AG20443 (cell line): ENCODE data around the gene MALAT1.
"Not testable (repeated sequence)": the region's sequence is repeated elsewhere in the genome, so short reads cannot be mapped to it uniquely, and the experiment has no call there.

Experiments used
- DNase-seq: peaks from one replicate; pipeline ENCODE4 v3.0.0; 2012; ENCODE audit warnings: low spot score, mixed read lengths

The MALAT1 gene

DNA sequence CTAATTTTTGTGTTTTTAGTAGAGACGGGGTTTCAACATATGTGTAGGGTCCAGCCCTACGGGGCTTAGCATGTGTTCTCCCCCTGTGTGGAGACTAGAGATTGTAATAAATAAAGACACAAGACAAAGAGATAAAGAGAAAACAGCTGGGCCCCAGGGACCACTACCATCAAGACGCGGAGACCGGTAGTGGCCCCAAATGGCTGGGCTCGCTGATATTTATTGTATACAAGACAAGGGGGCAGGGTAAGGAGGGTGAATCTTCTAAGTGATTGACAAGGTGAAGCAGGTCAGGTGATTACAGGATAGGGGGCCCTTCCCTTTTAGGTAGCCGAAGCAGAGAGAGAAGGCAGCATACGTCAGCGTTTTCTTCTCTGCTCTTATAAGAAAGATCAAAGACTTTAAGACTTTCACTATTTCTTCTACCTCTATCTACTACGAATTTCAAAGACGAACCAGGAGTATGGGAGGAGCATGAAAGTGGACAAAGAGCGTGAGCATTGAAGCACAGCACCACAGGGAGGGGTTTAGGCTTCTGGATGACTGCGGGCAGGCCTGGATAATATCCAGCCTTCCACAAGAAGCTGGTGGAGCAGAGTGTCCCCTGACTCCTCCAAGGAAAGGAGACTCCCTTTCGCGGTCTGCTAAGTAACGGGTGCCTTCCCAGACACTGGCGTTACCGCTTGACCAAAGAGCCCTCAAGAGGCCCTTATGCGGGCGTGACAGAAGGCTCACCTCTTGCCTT, 23.1 kb downstream of the MALAT1 start:
- not testable (repeated sequence) for DNase-seq

GRCh38 chr11:65522718-65523630, 24.1 kb downstream of the MALAT1 start:
- not testable (repeated sequence) for DNase-seq

DNA sequence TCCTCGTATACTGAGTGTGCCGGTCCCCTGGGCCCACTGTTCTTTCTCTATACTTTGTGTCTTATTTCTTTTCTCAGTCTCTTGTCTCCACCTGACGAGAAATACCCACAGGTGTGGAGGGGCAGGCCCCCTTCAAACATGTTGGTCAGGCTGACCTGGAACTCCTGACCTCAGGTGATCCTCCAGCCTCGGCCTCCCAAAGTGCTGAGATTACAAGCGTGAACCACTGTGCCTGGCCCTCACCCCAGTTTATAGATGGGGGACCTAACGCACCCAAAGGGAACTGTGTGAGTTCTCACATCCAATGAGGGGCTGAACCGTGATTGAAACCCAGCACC, 24.8 kb downstream of the MALAT1 start:
- DNase-seq: not testable (repeated sequence)

GRCh38 chr11:65524014-65524740, 25.3 kb downstream of the MALAT1 start:
- DNase-seq: no peak

DNA sequence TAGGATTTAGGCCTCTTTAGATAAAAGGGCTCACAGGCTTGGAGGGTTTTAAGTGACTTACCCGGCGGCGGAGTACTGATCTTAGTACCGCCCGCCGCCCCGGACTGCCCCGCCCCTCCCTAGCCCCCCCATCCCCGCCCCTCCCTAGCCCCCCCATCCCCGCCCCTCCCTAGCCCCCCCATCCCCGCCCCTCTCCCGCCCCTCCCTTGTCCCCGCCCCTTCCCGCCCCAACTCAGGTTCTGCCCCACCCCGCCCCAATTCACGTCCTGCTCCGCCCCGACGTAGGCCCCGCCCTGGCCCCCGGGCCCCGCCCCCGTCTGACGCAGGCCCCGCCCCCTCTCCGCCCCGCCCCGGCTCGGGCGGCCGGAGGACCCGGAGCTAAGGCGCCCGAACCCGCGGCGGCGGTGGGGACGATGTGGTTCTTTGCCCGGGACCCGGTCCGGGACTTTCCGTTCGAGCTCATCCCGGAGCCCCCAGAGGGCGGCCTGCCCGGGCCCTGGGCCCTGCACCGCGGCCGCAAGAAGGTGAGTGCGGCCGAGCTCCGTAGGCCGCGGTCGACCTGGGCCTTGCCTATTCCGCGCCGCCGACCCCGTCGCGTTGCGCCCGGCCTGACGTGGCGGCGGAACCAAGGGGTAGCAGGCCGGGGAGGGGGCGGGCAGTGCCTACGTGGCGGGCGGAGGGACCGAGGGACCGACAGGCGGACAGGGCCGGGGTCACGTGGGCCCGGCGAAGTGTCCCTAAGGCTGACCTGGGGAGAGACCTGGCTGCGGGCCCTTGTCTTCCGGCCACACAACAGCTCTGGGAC, 26.1 kb downstream of the MALAT1 start, which contains the start of gene SCYL1:
Gene SCYL1 (plus strand): TSS at position 343 of the 805 bp plus-strand sequence. CDS start 71 bp downstream, at position 414.
- peak; percentile 96 for DNase-seq

DNA sequence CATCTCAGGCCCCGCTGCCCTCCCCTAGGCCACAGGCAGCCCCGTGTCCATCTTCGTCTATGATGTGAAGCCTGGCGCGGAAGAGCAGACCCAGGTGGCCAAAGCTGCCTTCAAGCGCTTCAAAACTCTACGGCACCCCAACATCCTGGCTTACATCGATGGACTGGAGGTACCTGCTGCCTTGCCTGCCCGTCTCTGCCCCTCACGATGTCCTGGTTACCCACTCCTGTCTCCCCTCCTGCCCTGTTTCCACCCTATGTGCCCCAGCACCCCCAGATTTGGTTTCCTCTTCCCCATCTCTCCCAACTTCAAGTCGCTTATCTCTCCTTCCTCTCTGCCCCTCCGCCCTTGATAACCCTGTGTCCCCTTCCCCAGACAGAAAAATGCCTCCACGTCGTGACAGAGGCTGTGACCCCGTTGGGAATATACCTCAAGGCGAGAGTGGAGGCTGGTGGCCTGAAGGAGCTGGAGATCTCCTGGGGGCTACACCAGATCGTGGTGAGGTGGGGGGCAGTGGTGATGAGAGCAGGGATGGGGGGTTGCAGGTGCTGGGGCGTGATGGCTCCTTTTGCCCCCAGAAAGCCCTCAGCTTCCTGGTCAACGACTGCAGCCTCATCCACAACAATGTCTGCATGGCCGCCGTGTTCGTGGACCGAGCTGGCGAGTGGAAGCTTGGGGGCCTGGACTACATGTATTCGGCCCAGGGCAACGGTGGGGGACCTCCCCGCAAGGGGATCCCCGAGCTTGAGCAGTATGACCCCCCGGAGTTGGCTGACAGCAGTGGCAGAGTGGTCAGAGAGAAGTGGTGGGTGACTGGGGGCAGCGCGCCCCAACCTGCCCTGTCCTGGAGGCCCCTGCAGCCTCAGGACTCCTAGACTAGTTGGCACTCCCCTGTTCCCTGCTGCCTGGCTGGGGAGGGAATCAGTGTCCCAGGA, 27.0 kb downstream of the MALAT1 start:
- no peak for DNase-seq

- no peak for DNase-seq
Measured at GRCh38 chr11:65526744-65527143, 27.9 kb downstream of the MALAT1 start.

- DNase-seq: no peak
Measured at GRCh38 chr11:65528819-65529350, 30.0 kb downstream of the MALAT1 start.

DNA sequence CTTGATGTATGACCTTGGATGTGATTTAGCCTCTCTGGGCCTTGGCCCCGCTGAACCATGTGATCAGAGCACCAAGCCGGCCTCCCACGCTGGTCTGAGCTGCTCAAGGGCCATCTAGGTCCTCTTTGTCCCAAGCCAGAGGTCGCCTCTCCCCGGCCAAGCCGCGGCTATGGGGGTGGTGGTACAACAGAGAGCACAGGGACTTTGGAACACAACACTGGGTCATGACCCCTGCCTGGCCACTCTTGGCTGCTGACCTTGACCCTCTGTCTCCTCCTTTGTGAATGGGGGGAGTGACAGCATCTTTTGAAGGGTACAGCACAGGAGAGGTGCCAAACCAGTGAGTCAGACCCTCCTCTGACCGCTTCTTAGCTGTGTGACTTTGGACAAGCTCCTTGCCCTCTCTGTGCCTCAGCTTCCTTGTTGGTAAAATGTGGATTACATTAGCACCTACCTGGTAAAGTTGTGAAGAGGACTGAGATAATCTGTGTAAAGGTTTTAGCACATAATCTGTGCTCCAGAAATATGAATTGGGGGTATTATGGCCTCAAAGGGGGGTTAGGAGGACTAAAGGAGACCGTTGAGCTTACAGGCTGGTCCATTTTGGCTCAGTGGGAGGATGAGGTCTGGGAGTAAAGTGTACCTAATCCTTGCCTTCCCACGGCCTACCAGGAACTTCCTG, 30.8 kb downstream of the MALAT1 start:
- no peak for DNase-seq

GRCh38 chr11:65530157-65530496, 31.3 kb downstream of the MALAT1 start:
- no peak for DNase-seq

GRCh38 chr11:65532388-65533064, 33.7 kb downstream of the MALAT1 start:
- DNase-seq: no peak

DNA sequence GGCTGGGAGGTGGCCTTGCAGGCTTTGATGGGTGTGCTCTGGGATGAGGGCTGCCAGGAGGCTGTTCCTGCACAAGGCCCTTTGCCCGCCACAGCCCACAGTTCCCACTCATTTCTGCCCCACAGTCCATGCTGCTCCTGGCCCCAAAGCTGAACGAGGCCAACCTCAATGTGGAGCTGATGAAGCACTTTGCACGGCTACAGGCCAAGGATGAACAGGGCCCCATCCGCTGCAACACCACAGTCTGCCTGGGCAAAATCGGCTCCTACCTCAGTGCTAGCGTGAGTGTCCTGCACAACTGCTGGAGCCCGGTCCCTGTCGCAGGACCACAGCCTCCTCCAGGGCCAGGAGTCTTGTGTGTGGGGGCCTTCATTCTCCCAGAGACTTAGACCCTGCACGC, 36.3 kb downstream of the MALAT1 start:
- DNase-seq: no peak

DNA sequence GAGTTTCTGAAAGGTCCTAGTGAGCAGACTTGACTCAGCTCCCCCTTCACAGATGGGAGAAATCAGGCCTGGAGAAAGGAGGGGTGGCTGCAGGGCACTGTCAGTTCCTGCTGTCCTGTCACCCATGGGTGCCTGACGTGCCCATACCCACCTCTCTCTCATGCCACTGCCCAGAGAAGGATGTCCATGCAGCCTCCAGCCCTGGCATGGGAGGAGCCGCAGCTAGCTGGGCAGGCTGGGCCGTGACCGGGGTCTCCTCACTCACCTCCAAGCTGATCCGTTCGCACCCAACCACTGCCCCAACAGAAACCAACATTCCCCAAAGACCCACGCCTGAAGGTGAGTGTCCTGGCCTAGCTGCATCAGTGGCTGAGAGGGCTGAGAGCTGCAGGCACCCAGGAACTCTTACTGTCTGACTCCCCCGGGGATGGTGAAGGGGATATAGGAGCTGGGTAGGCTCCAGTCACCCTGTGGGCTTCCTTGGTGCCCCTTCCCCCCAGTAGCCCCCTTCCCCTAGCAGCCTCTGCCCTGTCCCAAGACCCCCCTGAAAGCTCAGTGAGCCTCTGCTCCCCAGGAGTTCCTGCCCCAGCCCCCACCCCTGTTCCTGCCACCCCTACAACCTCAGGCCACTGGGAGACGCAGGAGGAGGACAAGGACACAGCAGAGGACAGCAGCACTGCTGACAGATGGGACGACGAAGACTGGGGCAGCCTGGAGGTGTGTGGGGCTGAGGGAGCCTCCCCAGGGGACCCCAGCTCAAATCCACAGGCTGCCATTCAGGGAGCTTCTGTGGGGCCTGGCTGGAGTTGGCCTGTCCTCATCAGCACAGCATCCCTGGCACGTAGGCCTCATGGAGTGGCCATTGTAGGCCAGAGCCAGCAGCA, 37.8 kb downstream of the MALAT1 start:
- no peak for DNase-seq

- DNase-seq: no peak
Measured at GRCh38 chr11:65537296-65537597, 38.4 kb downstream of the MALAT1 start.

GRCh38 chr11:65537620-65538231, 38.9 kb downstream of the MALAT1 start:
- DNase-seq: no peak

- no peak for DNase-seq
Measured at GRCh38 chr11:65538232-65538914, 39.5 kb downstream of the MALAT1 start.
